Measurements from ENCODE around the gene AFF3. TPM values are rescaled to one million over a fixed set of nuclear protein-coding genes. Genes with fewer than 3 reads are reported as not detected.

Gene AFF3
- polyA plus RNA-seq, 1 donor (not counting 4 experiments of a cell fraction or from before 2014, with no cell fraction given), result not detected

DNA sequence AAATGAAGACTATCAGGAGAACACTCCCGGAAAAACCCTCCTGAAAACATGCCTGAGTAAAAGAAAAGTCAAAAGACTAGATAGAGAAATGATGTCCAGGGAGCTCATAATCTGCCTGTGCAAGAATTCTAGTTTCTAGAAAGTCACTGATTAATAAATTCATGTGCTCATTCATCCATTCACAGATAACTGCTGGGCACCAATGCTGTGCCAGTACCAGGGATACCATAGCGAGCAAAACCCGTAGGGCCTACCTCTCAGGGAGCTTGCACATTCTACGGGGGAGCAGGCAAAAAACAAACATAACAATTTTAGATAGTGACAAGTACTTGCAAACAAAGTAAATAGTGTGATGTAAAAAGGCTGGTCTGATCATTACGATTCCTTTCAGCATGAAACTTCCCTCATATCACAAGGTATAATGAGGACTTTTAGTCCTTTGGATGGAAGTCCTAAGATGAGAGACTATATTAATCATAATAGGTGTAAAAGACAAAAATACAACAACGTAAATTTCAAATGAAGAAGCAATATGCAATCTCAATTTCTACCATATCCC lies 289.9 kb downstream of the AFF3 start:
- H3K9ac ChIP-seq (ENCODE audit: control insufficient read depth, extremely low read depth, insufficient read depth, low read length), result no peak overlapping the region
- H3K36me3 ChIP-seq (ENCODE audit: control insufficient read depth in 2 of 2, extremely low read depth in 1 of 2, insufficient read depth in 2 of 2, low read length in 2 of 2), result no peaks in the 10 kb centered on the region
- H3K4me3 ChIP-seq (ENCODE audit: control insufficient read depth in 2 of 3, extremely low read depth in 1 of 3, insufficient read depth in 2 of 3, low read depth in 1 of 3, low read length in 3 of 3), result no peak overlapping the region
- H3K79me2 ChIP-seq (ENCODE audit: control insufficient read depth, insufficient read depth, low read length), result no peaks in the 10 kb centered on the region
- no peak overlapping the region for H3K27ac ChIP-seq (ENCODE audit: control insufficient read depth, insufficient read depth, low read length)
- dilution Hi-C loops (cut with MboI; ENCODE audit: extremely low pct_ligation_motif_present, low sequenced_read_pairs), result no loop called here
- H3K9me3 ChIP-seq (ENCODE audit: control insufficient read depth, low read depth, low read length), result no peaks in the 10 kb centered on the region
- no peak overlapping the region for H2AFZ ChIP-seq (ENCODE audit: control insufficient read depth, low read length)
- no peaks in the 10 kb centered on the region for H3K4me1 ChIP-seq (ENCODE audit: control insufficient read depth, extremely low read depth, insufficient read depth, low read length)
- H4K20me1 ChIP-seq (ENCODE audit: control insufficient read depth, extremely low read depth, insufficient read depth, low read length), result no peaks in the 10 kb centered on the region
- TF ChIP-seq CTCF (optimal IDR thresholded peaks at IDR 0.05 in 1 of 3, IDR thresholded peaks at IDR 0.05 in 1 of 3, conservative IDR thresholded peaks at IDR 0.05 in 1 of 3; ENCODE audit: extremely low read depth in 1 of 3, insufficient read depth in 2 of 3, low read length in 3 of 3) (no peak), EZH2 (IDR thresholded peaks at IDR 0.05; ENCODE audit: low read length) (no peak)
- FAIRE-seq, result no peak
- H3K9me1 ChIP-seq (ENCODE audit: control insufficient read depth, extremely low read depth, insufficient read depth, low read length), result no peaks in the 10 kb centered on the region
- no peak for DNase-seq (ENCODE audit: low read depth, low spot score)
- no peaks in the 10 kb centered on the region for H3K27me3 ChIP-seq (ENCODE audit: control insufficient read depth, extremely low read depth, insufficient read depth, low read length)
- no peak overlapping the region for H3K4me2 ChIP-seq (ENCODE audit: control insufficient read depth, extremely low read depth, insufficient read depth, low read depth, low read length)

DNA sequence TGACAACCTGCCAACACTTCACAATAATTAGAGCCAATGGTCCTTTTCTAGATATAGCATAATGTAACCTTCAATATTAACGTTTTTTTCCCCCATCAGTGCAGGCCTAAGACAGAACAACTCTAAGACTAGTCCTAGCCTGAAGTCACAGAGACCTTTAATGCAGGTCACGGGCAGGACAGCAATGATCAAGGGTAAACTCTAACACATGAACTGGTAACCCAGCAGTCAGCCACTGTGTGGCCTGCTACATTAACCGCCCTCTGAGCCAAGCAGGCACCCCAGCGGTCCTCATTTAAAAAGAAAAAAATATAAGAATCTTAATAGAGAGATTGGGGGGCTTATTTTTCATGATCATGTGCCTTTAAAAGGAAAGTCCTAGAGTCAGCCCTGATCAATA lies 290.6 kb downstream of the AFF3 start:
- Histone ChIP-seq H3K9ac (ENCODE audit: control insufficient read depth, extremely low read depth, insufficient read depth, low read length) (no peak overlapping the region), H3K4me3 (ENCODE audit: control insufficient read depth in 2 of 3, extremely low read depth in 1 of 3, insufficient read depth in 2 of 3, low read depth in 1 of 3, low read length in 3 of 3) (no peak overlapping the region), H3K9me1 (ENCODE audit: control insufficient read depth, extremely low read depth, insufficient read depth, low read length) (no peaks in the 10 kb centered on the region), H2AFZ (ENCODE audit: control insufficient read depth, low read length) (no peak overlapping the region), H3K27ac (ENCODE audit: control insufficient read depth, insufficient read depth, low read length) (no peak overlapping the region), H3K4me1 (ENCODE audit: control insufficient read depth, extremely low read depth, insufficient read depth, low read length) (no peaks in the 10 kb centered on the region), H3K4me2 (ENCODE audit: control insufficient read depth, extremely low read depth, insufficient read depth, low read depth, low read length) (no peak overlapping the region), H3K9me3 (ENCODE audit: control insufficient read depth, low read depth, low read length) (no peaks in the 10 kb centered on the region), H4K20me1 (ENCODE audit: control insufficient read depth, extremely low read depth, insufficient read depth, low read length) (no peaks in the 10 kb centered on the region), H3K79me2 (ENCODE audit: control insufficient read depth, insufficient read depth, low read length) (no peaks in the 10 kb centered on the region), H3K27me3 (ENCODE audit: control insufficient read depth, extremely low read depth, insufficient read depth, low read length) (no peaks in the 10 kb centered on the region), H3K36me3 (ENCODE audit: control insufficient read depth in 2 of 2, extremely low read depth in 1 of 2, insufficient read depth in 2 of 2, low read length in 2 of 2) (no peaks in the 10 kb centered on the region)
- dilution Hi-C loops (cut with MboI; ENCODE audit: extremely low pct_ligation_motif_present, low sequenced_read_pairs), result no loop called here
- TF ChIP-seq CTCF (optimal IDR thresholded peaks at IDR 0.05 in 1 of 3, IDR thresholded peaks at IDR 0.05 in 1 of 3, conservative IDR thresholded peaks at IDR 0.05 in 1 of 3; ENCODE audit: extremely low read depth in 1 of 3, insufficient read depth in 2 of 3, low read length in 3 of 3) (no peak), EZH2 (IDR thresholded peaks at IDR 0.05; ENCODE audit: low read length) (no peak)
- DNase-seq (ENCODE audit: low read depth, low spot score) (no peak), FAIRE-seq (no peak)

Data from keratinocyte (primary cell).